Mucosa of descending colon (tissue), 3 donors: Measurements from ENCODE around the gene RNF4. TPM values are rescaled to one million over a fixed set of nuclear protein-coding genes. Genes with fewer than 3 reads are reported as not detected.

Experiments
- ATAC-seq: fragments of 200-7000 bp; cut with Tn5 transposase; one replicate; pipeline ENCODE4 v1.9.1; 2020; ENCODE audit warnings: mild to moderate bottlenecking, moderate library complexity
- DNase-seq, 3 donors: peaks; one replicate each; pipeline ENCODE4 v3.0.0-alpha.2; 2020
- H3K36me3 ChIP-seq: fragments of 200-600 bp; one replicate; pipeline ENCODE4 v1.8.0; 2021; ENCODE audit warnings: low read depth, mild to moderate bottlenecking
- H3K4me1 ChIP-seq: fragments of 200-600 bp; one replicate; pipeline ENCODE4 v1.8.0; 2021; ENCODE audit warnings: low read depth, mild to moderate bottlenecking
- H3K4me3 ChIP-seq: fragments of 200-600 bp; one replicate; pipeline ENCODE4 v1.8.0; 2021; ENCODE audit warnings: mild to moderate bottlenecking
- H3K9me3 ChIP-seq: fragments of 200-600 bp; one replicate; pipeline ENCODE4 v1.8.0; 2021; ENCODE audit warnings: mild to moderate bottlenecking
- CTCF ChIP-seq: fragments of 200-600 bp; IDR thresholded peaks from one replicate; pipeline ENCODE4 v1.8.0; 2022; ENCODE audit warnings: antibody characterized with exemption, mild to moderate bottlenecking
- intact Hi-C, 2 donors: fragments of 100-400 bp; cut with DNase I in 1 of 2; cut with micrococcal nuclease in 1 of 2; formaldehyde crosslinking; loops; one replicate each; pipeline versions ENCODE4 v1.11.0 to v1.11.1; 2022; cut with DNase I, micrococcal nuclease
- total RNA-seq, 3 donors: library from RNA; stranded (reverse); fragmentation: NEBNext Ultra II Directional in 2 of 3; extraction: Animal tissue kit (Norgen Biotek cat#: 25700) in 2 of 3; gene quantifications; one replicate each; pipeline versions ENCODE4 v1.2.1 to v1.2.4, GENCODE V29; 2021 to 2023
- donor health status: DM: no; HTN: no; CAD: no; lungs with moderate emphysema.
- donor health status: DM: no; HTN: no; CAD: no.
- donor health status: DM: no; HTN: yes; CAD: no.

Gene RNF4
- total RNA-seq, 3 donors from 2014 or later = 48.0 to 55.1 (median 51.9) TPM

- no peak for TF ChIP-seq CTCF
- Histone ChIP-seq H3K4me3 (no peak overlapping the region), H3K4me1 (no peaks in the 10 kb centered on the region), H3K36me3 (no peaks in the 10 kb centered on the region), H3K9me3 (no peaks in the 10 kb centered on the region)
- ATAC-seq = no peak
- intact Hi-C loops = loop anchor here in 1 of 2 donors (10.0 kb wide), 1 partner anchor 225 kb away; no protein-coding TSS in a partner anchor
- DNase-seq = peak in 1 of 3 donors; percentile 29
Observed at GRCh38 chr4:2449511-2450392, 19.2 kb upstream of the RNF4 start.

GRCh38 chr4:2450394-2451035 lies 18.4 kb upstream of the RNF4 start:
- peak in 1 of 3 donors; percentile 26 for DNase-seq
- TF ChIP-seq CTCF = no peak

GRCh38 chr4:2451036-2451520 lies 17.8 kb upstream of the RNF4 start:
- Histone ChIP-seq H3K4me3 (no peak overlapping the region), H3K9me3 (no peaks in the 10 kb centered on the region), H3K4me1 (no peaks in the 10 kb centered on the region), H3K36me3 (no peaks in the 10 kb centered on the region)
- ATAC-seq (no peak), DNase-seq (peak in 1 of 3 donors; percentile 34)
- no peak for TF ChIP-seq CTCF
- intact Hi-C loops = loop anchor here in 1 of 2 donors (10.0 kb wide), 1 partner anchor 226 kb away; no protein-coding TSS in a partner anchor

More at GRCh38 chr4:2450394-2451035, 18.4 kb upstream of the RNF4 start:
- no peaks in the 10 kb centered on the region for H3K36me3 ChIP-seq
- H3K4me3 ChIP-seq = no peak overlapping the region
- ATAC-seq = no peak
- no peaks in the 10 kb centered on the region for H3K4me1 ChIP-seq
- no peaks in the 10 kb centered on the region for H3K9me3 ChIP-seq
- intact Hi-C loops = loop anchor here in 1 of 2 donors (10.0 kb wide), 1 partner anchor 226 kb away; no protein-coding TSS in a partner anchor

- ATAC-seq (peak; percentile 12), DNase-seq (peak in 1 of 3 donors; percentile 35)
- no peaks in the 10 kb centered on the region for H3K4me1 ChIP-seq
- no peaks in the 10 kb centered on the region for H3K36me3 ChIP-seq
- no peak for TF ChIP-seq CTCF
- H3K9me3 ChIP-seq = no peaks in the 10 kb centered on the region
- intact Hi-C loops = loop anchor here in 1 of 2 donors (10.0 kb wide), 1 partner anchor 227 kb away; no protein-coding TSS in a partner anchor
- no peak overlapping the region for H3K4me3 ChIP-seq
Observed at GRCh38 chr4:2451821-2452785, 16.8 kb upstream of the RNF4 start.
